GM18499 (cell line): ENCODE results near the gene CAMK2A.

Experiments used
- ATAC-seq: cut with Tn5 transposase; IDR thresholded peaks from one replicate; pipeline ENCODE4 v1.9.1; 2021; ENCODE audit warnings: moderate number of reproducible peaks; ENCODE audit not compliant: insufficient read depth, unreplicated experiment

CAMK2A gene

DNA sequence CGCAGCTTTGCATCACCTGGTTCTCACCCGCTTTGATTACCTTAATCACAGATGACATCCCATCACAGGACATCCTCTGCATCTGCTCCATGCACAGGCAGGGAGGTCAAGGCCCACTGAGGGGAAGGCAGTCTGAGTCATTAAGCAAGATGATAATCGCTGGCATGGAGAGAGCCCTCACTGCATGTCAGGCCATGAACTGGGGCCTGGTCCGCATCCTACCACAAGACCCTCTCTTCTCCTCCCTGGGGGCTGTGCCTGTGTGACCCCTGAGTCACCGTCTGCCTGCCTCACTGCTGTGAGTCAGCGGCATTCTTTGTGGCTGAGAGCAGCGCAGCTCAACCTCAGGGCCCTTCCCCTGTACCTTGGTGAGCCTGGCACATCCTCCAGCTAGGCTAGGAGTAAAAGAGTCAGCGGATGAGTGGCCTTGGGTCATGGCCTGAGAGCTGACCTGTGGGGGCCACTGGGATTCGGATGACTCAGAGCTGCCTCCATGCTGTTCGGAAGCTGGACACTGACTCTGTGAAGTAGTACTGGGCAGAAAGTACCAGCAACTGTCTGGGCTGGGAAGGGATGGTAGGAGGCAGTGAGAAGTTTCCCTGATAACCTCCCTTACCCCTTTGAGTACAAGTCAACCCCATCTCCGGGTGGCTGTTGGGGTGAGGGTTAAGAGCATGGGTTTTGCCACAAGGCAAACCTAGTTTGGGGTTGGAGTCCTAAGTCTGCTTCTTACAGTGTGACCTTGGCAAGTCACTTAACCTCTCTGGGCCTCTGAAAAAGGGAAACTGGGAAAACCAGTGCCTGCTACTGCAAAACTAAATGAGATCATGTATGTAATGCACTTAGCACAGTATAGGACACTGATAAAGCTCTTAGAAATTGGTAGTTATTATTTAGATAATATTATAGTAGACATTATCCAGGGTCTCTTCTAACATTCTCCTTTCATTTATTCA lies 27.8 kb upstream of the CAMK2A start:
- no peak for ATAC-seq

DNA sequence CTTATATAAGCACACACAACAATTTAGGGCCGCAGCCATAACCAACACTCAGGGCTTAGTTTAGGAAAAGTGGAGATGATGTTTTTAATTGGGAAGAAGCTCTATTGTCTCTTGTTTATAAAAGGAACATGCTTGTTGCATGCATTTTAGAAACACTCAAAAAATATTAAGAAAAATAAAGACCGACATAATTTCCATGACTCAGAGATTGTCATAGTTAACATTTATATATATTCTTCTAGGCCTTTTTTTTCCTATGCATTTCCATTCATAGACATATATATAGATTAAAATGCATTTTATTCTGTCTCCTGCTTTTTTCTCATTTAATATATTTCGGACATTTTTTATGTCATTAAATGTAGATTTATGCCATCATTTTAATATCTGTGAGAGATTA lies 26.7 kb upstream of the CAMK2A start:
- no peak for ATAC-seq

- no peak for ATAC-seq
These were observed 25.7 kb upstream of the CAMK2A start for GRCh38 chr5:150315245-150315644.

DNA sequence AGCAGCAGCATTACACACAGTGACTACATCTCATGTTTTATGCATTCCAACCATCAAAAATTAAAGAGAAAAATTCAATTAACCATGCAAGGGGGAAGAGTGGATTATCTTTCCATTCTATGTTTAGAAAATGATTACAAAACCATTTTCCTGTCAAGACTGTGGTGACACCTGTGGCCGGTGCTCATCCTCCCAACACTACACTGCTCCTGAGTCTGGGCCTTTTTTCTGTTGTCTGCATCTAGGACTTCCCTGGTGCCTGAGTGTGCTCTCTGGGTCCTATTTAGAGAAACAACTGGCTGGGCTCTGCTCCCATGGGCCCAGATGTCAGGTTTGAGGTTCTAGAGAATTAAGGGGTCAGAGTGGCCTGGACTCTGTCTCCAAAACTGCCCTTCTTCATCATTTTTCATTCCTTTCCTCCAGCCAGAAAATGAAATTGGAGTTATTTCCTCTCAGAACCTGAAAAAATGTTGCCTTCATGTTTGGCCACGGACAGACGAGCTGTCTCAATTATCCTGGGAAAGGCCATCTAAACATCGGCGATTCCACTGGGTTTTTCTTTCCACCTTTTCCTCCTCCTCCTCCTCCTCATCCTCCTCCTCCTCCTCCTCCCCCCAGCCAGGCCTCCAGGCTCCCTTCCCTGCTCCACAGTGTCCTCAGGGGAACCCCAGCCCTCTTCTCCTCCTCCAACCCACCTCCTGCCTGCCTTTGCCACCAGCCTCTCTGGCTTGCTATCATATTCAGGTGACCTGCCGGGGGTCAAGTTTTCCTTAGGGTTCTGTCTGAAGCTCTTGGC lies 24.5 kb upstream of the CAMK2A start:
- no peak for ATAC-seq

GRCh38 chr5:150313501-150313900 lies 23.9 kb upstream of the CAMK2A start:
- no peak for ATAC-seq

DNA sequence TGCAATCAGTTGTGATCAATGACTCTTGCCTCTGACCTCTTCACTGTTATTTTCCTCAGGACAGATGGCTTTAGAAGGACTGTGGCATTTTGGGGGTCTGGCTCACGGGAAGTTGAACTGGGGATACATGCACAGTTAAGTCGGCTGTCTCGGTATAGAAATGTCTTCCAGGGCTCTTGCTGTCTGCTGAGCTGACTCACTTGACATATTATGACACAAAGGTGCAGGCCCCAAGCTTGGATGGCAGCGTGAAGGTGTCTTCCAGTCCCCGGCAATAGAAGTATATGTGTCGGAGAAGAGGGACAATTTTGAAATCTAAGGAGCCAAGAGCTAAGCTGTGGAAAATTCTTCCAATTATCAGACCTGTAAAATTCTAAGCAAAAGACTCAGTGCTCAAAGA lies 22.9 kb upstream of the CAMK2A start:
- no peak for ATAC-seq

- ATAC-seq: no peak
These were observed 21.6 kb upstream of the CAMK2A start for GRCh38 chr5:150311015-150311692.

GRCh38 chr5:150310246-150310645 lies 20.7 kb upstream of the CAMK2A start:
- no peak for ATAC-seq

DNA sequence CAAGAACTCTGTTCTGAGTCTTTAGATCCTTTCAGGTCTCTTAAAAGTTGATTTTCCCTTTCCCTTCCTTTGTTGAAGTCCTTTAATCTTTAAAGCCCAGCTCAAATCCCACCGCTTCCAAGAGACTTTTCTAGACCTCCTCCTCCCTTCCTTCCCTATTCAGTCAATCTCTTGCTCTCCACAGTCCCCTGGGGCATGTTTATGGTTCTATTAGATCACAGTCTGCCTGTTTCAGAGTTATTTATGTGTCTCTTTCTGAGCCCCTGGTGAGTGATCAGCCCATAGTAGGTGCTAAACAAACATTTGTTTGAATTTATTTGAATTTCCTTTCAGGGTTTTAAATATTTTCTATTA lies 20.3 kb upstream of the CAMK2A start:
- ATAC-seq: no peak

- ATAC-seq: no peak
These were observed 19.7 kb upstream of the CAMK2A start for GRCh38 chr5:150309101-150309885.

- no peak for ATAC-seq
These were observed 18.2 kb upstream of the CAMK2A start for GRCh38 chr5:150307617-150308426.

- no peak for ATAC-seq
These were observed 17.2 kb upstream of the CAMK2A start for GRCh38 chr5:150306775-150307174.

DNA sequence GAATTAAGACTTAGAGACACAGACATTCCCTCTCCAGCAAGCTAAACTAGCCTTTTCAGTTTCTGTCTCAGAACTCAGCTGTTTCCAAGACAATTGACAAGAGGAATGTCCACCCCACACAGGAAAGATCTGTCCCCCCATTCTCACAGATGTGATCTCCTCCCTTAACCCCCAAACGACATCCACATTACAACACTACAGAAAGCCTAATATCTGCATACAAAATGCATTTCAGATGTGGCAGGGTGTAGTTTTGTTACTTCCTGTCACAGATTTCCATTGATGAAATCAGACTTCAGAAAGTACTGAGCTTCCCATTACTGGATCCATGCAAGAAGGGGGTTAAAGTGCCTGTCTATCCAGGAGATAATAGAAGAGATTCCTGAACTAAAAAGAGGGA lies 16.0 kb upstream of the CAMK2A start:
- no peak for ATAC-seq

DNA sequence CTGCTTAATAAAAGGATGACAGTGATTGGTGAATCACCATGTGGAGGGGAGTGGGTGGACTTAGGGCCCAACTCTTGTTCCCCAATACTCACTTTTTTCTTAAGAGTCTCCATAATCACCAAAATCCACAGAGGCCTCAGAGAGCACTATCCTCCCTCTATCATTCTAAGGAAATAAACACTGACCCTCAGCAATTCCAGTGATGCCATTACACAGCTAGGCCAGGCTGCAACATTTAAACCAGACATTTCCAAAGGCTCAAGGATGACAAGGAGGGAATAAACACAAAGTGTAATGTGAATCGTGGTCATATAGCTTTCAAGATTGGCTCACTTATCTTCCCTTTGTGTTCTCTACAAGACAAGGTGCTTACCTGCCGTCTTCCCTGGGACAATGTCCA lies 15.5 kb upstream of the CAMK2A start:
- no peak for ATAC-seq

DNA sequence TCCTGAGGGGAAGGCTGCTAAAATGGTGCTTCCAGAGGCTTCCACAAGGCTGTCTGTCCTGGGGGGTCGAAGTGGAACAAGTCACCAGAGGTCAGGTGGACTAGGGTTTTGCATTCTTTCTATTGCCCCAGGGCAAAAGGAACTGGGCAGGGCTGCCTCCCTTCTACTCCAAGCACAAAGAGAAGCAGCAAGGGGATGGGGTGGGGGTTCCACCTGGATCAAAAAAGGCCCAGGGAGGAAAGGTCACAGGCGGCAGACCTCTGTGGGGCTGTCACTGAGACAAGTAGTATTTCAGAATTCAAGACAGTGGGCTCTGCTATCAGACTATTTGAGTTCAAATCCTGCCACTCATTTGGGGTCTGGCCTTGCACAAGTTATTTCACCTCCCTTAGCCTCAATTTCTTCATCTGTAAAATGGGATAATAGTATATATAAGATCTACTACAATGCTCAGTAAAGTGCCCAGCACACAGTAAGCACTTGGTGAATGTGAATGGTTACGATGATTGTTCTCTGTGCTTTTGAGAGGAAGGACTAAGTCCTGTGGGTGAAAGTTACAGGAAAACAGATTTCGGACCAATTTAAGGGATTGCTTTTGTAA lies 15.0 kb upstream of the CAMK2A start:
- no peak for ATAC-seq

DNA sequence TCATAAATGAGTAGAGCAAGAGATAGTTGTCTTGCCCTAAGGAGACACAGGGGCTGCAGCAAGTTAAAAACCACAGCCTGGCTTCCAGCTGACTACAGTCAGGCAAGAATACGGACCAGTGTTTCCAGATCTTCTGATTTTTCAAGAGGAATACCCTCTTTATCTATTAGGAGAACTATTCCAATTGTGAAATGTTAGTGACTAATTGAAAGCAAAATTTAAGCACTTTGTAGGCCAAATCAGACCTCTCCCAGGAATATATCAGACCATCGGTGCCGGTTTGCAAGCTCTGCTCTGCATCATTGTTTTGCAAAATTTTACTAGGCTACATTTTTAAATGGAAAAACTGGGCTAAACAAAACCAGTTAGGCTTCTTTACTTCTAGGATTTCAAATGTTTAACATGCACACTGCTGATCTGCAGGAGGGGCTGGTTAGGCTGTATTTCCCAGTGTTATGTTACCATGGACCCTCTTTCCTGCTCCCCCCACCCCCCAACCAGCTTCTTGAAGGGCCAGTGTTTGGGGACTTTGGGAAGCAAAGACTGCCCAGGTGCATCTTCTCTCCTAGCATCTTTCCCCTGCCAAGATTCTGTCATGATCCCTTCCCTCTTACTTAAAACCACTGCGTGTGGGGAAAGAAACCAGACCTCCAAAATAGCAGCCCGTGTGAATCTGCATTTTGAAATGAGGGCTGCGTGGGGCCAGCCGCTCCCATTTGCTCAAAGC lies 14.2 kb upstream of the CAMK2A start:
- ATAC-seq: no peak

GRCh38 chr5:150303070-150303615 lies 13.6 kb upstream of the CAMK2A start:
- ATAC-seq: no peak
